HEK293 (cell line): ENCODE data around the gene RNF121.

Source experiments
- BCL11A ChIP-seq: fragments of 450-650 bp; formaldehyde crosslinking; IDR thresholded peaks from 2 replicates; pipeline ENCODE4 v1.5.1; 2016; ENCODE audit warnings: low read depth, missing biosample characterization, missing genetic modification characterization
- REST ChIP-seq: fragments of 450-650 bp; formaldehyde crosslinking; IDR thresholded peaks from 2 replicates; pipeline ENCODE4 v1.5.1; 2016; ENCODE audit warnings: missing biosample characterization, missing genetic modification characterization
- SETDB1 ChIP-seq: IDR thresholded peaks from one replicate; pipeline ENCODE4 v1.6.1; 2017; ENCODE audit warnings: mild to moderate bottlenecking, low read length, moderate library complexity, mixed read lengths; ENCODE audit not compliant: insufficient read length
- ZBTB49 ChIP-seq: fragments of 450-650 bp; formaldehyde crosslinking; IDR thresholded peaks from 2 replicates; pipeline ENCODE4 v1.5.1; 2016; ENCODE audit warnings: missing biosample characterization, missing genetic modification characterization, low read depth
- ZNF174 ChIP-seq: fragments of 450-650 bp; formaldehyde crosslinking; IDR thresholded peaks from 2 replicates; pipeline ENCODE4 v1.5.0; 2017; ENCODE audit warnings: missing biosample characterization, mild to moderate bottlenecking, missing genetic modification characterization
- ZNF510 ChIP-seq: fragments of 450-650 bp; formaldehyde crosslinking; IDR thresholded peaks from 2 replicates; pipeline ENCODE4 v1.5.1; 2018; ENCODE audit warnings: mild to moderate bottlenecking, missing genetic modification characterization, missing biosample characterization; ENCODE audit not compliant: insufficient replicate concordance
- TF ChIP-seq, protein P1 (sequence below): fragments of 450-650 bp; formaldehyde crosslinking; IDR thresholded peaks from 2 replicates; pipeline ENCODE4 v1.5.1; 2016; ENCODE audit warnings: missing biosample characterization, missing genetic modification characterization

DNA sequence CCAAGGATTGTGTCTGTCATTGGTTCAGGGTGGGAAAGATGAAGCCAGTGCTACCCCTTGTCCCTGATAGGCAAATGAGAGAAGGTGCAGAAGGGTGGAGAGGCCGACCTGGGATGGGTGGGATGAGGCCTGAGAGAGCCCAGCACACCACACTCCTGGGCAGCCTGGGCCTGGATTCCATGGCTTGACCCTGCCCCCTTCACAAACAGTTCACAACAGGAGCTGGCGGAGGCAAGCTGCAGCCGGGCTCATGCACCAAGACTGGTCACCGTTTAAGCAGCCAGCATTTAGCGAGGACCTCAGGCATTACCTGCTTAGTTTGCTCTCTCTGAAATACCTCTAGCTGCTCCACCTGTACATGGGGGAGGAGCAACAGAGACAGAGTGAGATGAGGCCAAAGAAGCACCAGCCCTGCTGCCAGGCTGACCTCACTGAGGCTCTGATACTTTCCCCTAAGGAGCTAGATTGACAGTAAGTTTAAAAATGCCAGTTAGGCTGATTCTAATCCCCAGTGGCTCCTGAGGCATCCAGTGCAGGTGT lies 83.3 kb downstream of the RNF121 start:
- TF ChIP-seq ZBTB49 (tag by site-specific recombination) = no peak
- no peak for TF ChIP-seq ZNF174 (tag by site-specific recombination)
- TF ChIP-seq ZNF510 (tag by site-specific recombination) = no peak
- no peak for TF ChIP-seq REST (tag by site-specific recombination)
- no peak for TF ChIP-seq BCL11A (tag by site-specific recombination)
- no peak for TF ChIP-seq SETDB1
- TF ChIP-seq, protein P1, sequence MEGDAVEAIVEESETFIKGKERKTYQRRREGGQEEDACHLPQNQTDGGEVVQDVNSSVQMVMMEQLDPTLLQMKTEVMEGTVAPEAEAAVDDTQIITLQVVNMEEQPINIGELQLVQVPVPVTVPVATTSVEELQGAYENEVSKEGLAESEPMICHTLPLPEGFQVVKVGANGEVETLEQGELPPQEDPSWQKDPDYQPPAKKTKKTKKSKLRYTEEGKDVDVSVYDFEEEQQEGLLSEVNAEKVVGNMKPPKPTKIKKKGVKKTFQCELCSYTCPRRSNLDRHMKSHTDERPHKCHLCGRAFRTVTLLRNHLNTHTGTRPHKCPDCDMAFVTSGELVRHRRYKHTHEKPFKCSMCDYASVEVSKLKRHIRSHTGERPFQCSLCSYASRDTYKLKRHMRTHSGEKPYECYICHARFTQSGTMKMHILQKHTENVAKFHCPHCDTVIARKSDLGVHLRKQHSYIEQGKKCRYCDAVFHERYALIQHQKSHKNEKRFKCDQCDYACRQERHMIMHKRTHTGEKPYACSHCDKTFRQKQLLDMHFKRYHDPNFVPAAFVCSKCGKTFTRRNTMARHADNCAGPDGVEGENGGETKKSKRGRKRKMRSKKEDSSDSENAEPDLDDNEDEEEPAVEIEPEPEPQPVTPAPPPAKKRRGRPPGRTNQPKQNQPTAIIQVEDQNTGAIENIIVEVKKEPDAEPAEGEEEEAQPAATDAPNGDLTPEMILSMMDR = no peak
